Colonic mucosa (tissue), 4 donors: ENCODE results near the gene SORT1. TPM values are rescaled to one million over a fixed set of nuclear protein-coding genes. Genes with fewer than 3 reads are reported as not detected.

Experiments
- DNase-seq: peaks from one replicate; pipeline ENCODE4 v3.0.0-alpha.2; 2020
- H3K27ac ChIP-seq: fragments of 200-600 bp; one replicate; pipeline ENCODE4 v1.8.0; 2021
- H3K27me3 ChIP-seq: fragments of 200-600 bp; one replicate; pipeline ENCODE4 v1.8.0; 2021
- H3K36me3 ChIP-seq: fragments of 200-600 bp; one replicate; pipeline ENCODE4 v1.8.0; 2021
- H3K4me1 ChIP-seq: fragments of 200-600 bp; one replicate; pipeline ENCODE4 v1.8.0; 2021; ENCODE audit warnings: mild to moderate bottlenecking
- H3K4me3 ChIP-seq: fragments of 200-600 bp; one replicate; pipeline ENCODE4 v1.8.0; 2021
- H3K9ac ChIP-seq, 2 donors: one replicate each; pipeline ENCODE4 v1.7.0; 2013; ENCODE audit warnings: control low read depth in 2 of 2, low read depth in 2 of 2, low read length in 2 of 2
- H3K9me3 ChIP-seq: fragments of 200-600 bp; one replicate; pipeline ENCODE4 v1.8.0; 2021
- CTCF ChIP-seq: fragments of 200-600 bp; IDR thresholded peaks from one replicate; pipeline ENCODE4 v1.8.0; 2022; ENCODE audit warnings: antibody characterized with exemption, mild to moderate bottlenecking
- intact Hi-C: fragments of 100-400 bp; cut with DNase I; formaldehyde crosslinking; loops from one replicate; pipeline ENCODE4 v1.14.1; 2022
- total RNA-seq, 2 donors: library from RNA; stranded (reverse); fragmentation: NEBNext Ultra II Directional in 1 of 2; extraction: Animal tissue kit (Norgen Biotek cat#: 25700) in 1 of 2; gene quantifications; one replicate each; pipeline ENCODE4 v1.2.1, GENCODE V29; 2021
- donor health status: healthy.
- donor health status: DM: no; HTN: no; CAD: no.
- donor health status: DM: no; HTN: no; CAD: no.

The SORT1 gene
- total RNA-seq, 2 donors from 2014 or later = 76.2 to 134 TPM

- no peaks in the 10 kb centered on the region for H3K27me3 ChIP-seq
- H3K9ac ChIP-seq = peak overlapping the region; percentile 53 to 86
- intact Hi-C loops = loop anchor here (10.0 kb wide), 1 partner anchor 109 kb away; the partner anchor contains the start of gene GPR61
- peak; percentile 65 for DNase-seq
- no peak for TF ChIP-seq CTCF
- H3K4me3 ChIP-seq = peak overlapping the region; percentile 92
- H3K4me1 ChIP-seq = peaks cover 18% of the 10 kb centered on the region
- H3K9me3 ChIP-seq = no peaks in the 10 kb centered on the region
- peaks cover 6% of the 10 kb centered on the region for H3K36me3 ChIP-seq
- H3K27ac ChIP-seq = peak overlapping the region; percentile 93
Measured at GRCh38 chr1:109425391-109426280, 27.9 kb upstream of the SORT1 start.

- Histone ChIP-seq H3K9ac (no peak overlapping the region), H3K27ac (no peak overlapping the region), H3K4me3 (no peak overlapping the region), H3K4me1 (peaks cover 18% of the 10 kb centered on the region), H3K27me3 (no peaks in the 10 kb centered on the region), H3K9me3 (no peaks in the 10 kb centered on the region), H3K36me3 (peaks cover 6% of the 10 kb centered on the region)
- TF ChIP-seq CTCF = no peak
- intact Hi-C loops = loop anchor here (10.0 kb wide), 1 partner anchor 111 kb away; the partner anchor contains the start of gene GPR61
- DNase-seq = no peak
Measured at GRCh38 chr1:109423498-109423897, 25.8 kb upstream of the SORT1 start.

- H3K27ac ChIP-seq = no peak overlapping the region
- H3K9me3 ChIP-seq = no peaks in the 10 kb centered on the region
- H3K4me1 ChIP-seq = no peaks in the 10 kb centered on the region
- no peak overlapping the region for H3K9ac ChIP-seq
- peaks cover 31% of the 10 kb centered on the region for H3K36me3 ChIP-seq
- intact Hi-C loops = no loop called here
- DNase-seq = no peak
- no peak for TF ChIP-seq CTCF
- H3K4me3 ChIP-seq = no peak overlapping the region
- H3K27me3 ChIP-seq = no peaks in the 10 kb centered on the region
Measured at GRCh38 chr1:109412551-109412950, 14.8 kb upstream of the SORT1 start.

- DNase-seq = no peak
- H3K27me3 ChIP-seq = no peaks in the 10 kb centered on the region
- H3K9ac ChIP-seq = no peak overlapping the region
- H3K9me3 ChIP-seq = no peaks in the 10 kb centered on the region
- H3K36me3 ChIP-seq = peaks cover 6% of the 10 kb centered on the region
- no peak overlapping the region for H3K4me3 ChIP-seq
- TF ChIP-seq CTCF = no peak
- H3K27ac ChIP-seq = no peak overlapping the region
- intact Hi-C loops = no loop called here
- no peaks in the 10 kb centered on the region for H3K4me1 ChIP-seq
Measured at GRCh38 chr1:109404838-109405237, 7.1 kb upstream of the SORT1 start.

GRCh38 chr1:109402025-109402424, 4.3 kb upstream of the SORT1 start:
- Histone ChIP-seq H3K9me3 (no peaks in the 10 kb centered on the region), H3K9ac (no peak overlapping the region), H3K27me3 (no peaks in the 10 kb centered on the region), H3K27ac (no peak overlapping the region), H3K36me3 (no peaks in the 10 kb centered on the region), H3K4me1 (no peaks in the 10 kb centered on the region), H3K4me3 (no peak overlapping the region)
- intact Hi-C loops = no loop called here
- no peak for TF ChIP-seq CTCF
- no peak for DNase-seq
